ENCODE results near the gene TRAF7. TPM values are rescaled to one million over a fixed set of nuclear protein-coding genes. Genes with fewer than 3 reads are reported as not detected.

TRAF7 gene
- total and polyA plus RNA-seq, 2 of the 8 experiments (the other 6 are each of a cell fraction or from before 2014, with no cell fraction given): 96.8 to 148 TPM

DNA sequence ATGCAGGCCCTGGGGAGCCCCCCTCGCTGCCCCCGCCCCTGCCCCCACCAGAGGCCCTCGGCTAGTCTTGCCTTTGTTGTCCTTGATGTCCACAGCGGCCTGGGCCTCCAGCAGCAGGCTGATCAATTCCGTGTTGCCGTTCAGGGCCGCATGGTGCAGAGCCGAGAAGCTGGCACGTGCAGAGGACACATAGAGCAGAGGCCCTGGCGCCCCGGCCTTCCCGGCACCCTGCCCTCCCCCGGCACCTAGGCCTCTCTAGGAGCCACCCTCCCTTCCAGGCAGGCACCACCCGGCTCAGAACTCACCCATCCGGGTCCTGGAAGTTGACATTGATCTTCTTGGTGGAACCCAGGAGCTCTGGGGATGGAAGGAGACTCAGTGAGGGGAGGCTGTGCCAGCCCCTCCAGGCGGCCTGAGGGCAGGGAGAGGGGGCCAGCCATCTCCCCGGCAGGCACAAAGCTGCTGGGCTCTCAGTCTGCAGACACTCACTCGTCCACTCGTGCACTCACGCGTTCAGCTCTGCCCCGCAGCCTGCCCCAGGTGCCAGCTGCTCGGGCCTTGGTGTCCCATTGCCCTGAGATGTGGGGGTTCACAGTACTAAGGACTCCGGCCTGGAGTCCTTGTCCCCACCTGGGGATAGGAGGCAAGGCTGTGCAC, 34.5 kb downstream of the TRAF7 start:
- DNase-seq (ENCODE audit: low read depth in 1 of 2, low spot score in 2 of 2) (no peak), FAIRE-seq (no peak)
- peaks cover 0 to under 1% (median 0%) of the 10 kb centered on the region in 4 experiments; a peak in 2 of 7 replicates for H3K27me3 ChIP-seq (replicated peaks in 1 of 4; ENCODE audit: control insufficient read depth in 3 of 4, extremely low read depth in 1 of 4, insufficient read depth in 3 of 4, low read length in 3 of 4)
- no peak overlapping the region for H2AFZ ChIP-seq (ENCODE audit: low read length)
- no peak overlapping the region for H3K27ac ChIP-seq (ENCODE audit: low read depth, low read length)
- no peaks in the 10 kb centered on the region for H3K9me3 ChIP-seq (ENCODE audit: insufficient read depth in 2 of 2, low read depth in 1 of 2, low read length in 1 of 2)
- H3K36me3 ChIP-seq (ENCODE audit: control insufficient read depth in 2 of 4, insufficient read depth in 4 of 4, low read length in 3 of 4): no peaks in the 10 kb centered on the region
- 94% methylated on average over 20 of the region's 24 CpGs; no CpG with 5 or more reads in 1 of the 2 experiments for WGBS, 2 experiments (ENCODE audit: extremely low coverage in 1 of 2, insufficient coverage in 1 of 2, insufficient read length in 1 of 2, insufficient replicate concordance in 2 of 2, low coverage in 1 of 2, low lambda C conversion rate in 2 of 2, missing lambda C conversion rate in 1 of 2)
- no peak overlapping the region for H2BK120ac ChIP-seq (replicated peaks; ENCODE audit: low read depth, low read length)
- no peak overlapping the region for H2BK12ac ChIP-seq (ENCODE audit: low read depth, low read length)
- no peak overlapping the region for H2AK5ac ChIP-seq (ENCODE audit: low read depth, low read length)
- ChIA-PET CTCF (ENCODE audit: partially characterized antibody) (interaction anchor here (0.7 to 1.9 kb wide), 3 partner anchors 21 to 49 kb away, joined by 3 to 4 read pairs (median 3); no protein-coding TSS in a partner anchor), POLR2A (ENCODE audit: partially characterized antibody) (interaction anchor here (0.6 to 2.4 kb wide), 8 partner anchors 8 to 197 kb away, joined by 3 to 12 read pairs (median 4); partner anchors contain the start of genes ECI1 and TRAF7)
- H2BK15ac ChIP-seq (ENCODE audit: low read length): no peak overlapping the region
- no peaks in the 10 kb centered on the region; the same call in 1 of the 2 replicates for H3K23me2 ChIP-seq (ENCODE audit: low read depth, low read length)
- no peak overlapping the region for H4K5ac ChIP-seq (ENCODE audit: insufficient read length, low read depth, low read length)
- H3K14ac ChIP-seq (ENCODE audit: insufficient read length): no peak overlapping the region
- H2BK5ac ChIP-seq (ENCODE audit: low read depth, low read length): no peak overlapping the region
- H3K4me2 ChIP-seq (ENCODE audit: insufficient read depth in 1 of 2, low read depth in 2 of 2, low read length in 2 of 2): no peak overlapping the region
- H2BK20ac ChIP-seq (ENCODE audit: low read length): no peak overlapping the region
- no peaks in the 10 kb centered on the region for H3K79me1 ChIP-seq (ENCODE audit: low read depth, low read length)
- H4K20me1 ChIP-seq (replicated peaks in 1 of 2; ENCODE audit: control insufficient read depth in 1 of 2, insufficient read depth in 2 of 2, low read length in 2 of 2): peaks cover 4 to 11% of the 10 kb centered on the region in 2 experiments
- no peak overlapping the region for H3K4me3 ChIP-seq (ENCODE audit: extremely low read depth in 1 of 4, insufficient read depth in 2 of 4, low read depth in 3 of 4, low read length in 4 of 4)
- no peaks in the 10 kb centered on the region for H3K79me2 ChIP-seq (ENCODE audit: control insufficient read depth in 1 of 2, insufficient read depth in 2 of 2, low read length in 2 of 2)
- H3K9ac ChIP-seq (replicated peaks in 1 of 4; ENCODE audit: extremely low read depth in 1 of 4, low read depth in 3 of 4, low read length in 3 of 4): no peak overlapping the region
- H3K23ac ChIP-seq (ENCODE audit: insufficient read length): no peak overlapping the region
- peaks cover 0 to 2% (median under 1%) of the 10 kb centered on the region in 4 experiments; a peak in 3 of 7 replicates for H3K4me1 ChIP-seq (replicated peaks in 1 of 4; ENCODE audit: control insufficient read depth in 3 of 4, insufficient read depth in 4 of 4, low read length in 3 of 4)
- H3K4ac ChIP-seq (replicated peaks; ENCODE audit: insufficient read length, low read depth, low read length): no peak overlapping the region
- no peak overlapping the region for H4K8ac ChIP-seq (ENCODE audit: extremely low read depth, insufficient read depth, low read length)
- no peak overlapping the region for H3K56ac ChIP-seq (replicated peaks; ENCODE audit: insufficient read length, low read depth, low read length)
- no peak overlapping the region for H4K91ac ChIP-seq (replicated peaks; ENCODE audit: insufficient read length, low read length)
- no peak overlapping the region for H3K18ac ChIP-seq (ENCODE audit: extremely low read depth, low read length)
- TF ChIP-seq NRF1 (IDR thresholded peaks at IDR 0.05; ENCODE audit: low read depth, low read length) (no peak), RBBP5 (IDR thresholded peaks at IDR 0.05; ENCODE audit: borderline replicate concordance, low read depth, low read length) (no peak), POU5F1 (IDR thresholded peaks at IDR 0.05; ENCODE audit: low read depth, low read length) (no peak), KDM1A (IDR thresholded peaks at IDR 0.05; ENCODE audit: borderline replicate concordance, low read length) (no peak), NANOG (IDR thresholded peaks at IDR 0.05; ENCODE audit: insufficient read depth, low read depth, low read length, poor library complexity, severe bottlenecking) (no peak), CBX5 (IDR thresholded peaks at IDR 0.05; ENCODE audit: low read depth, low read length) (no peak), BCL11A (IDR thresholded peaks at IDR 0.05; ENCODE audit: low read depth in 2 of 2, low read length in 2 of 2) (no peak), SIN3A (conservative IDR thresholded peaks at IDR 0.05 in 1 of 2, IDR thresholded peaks at IDR 0.05 in 1 of 2; ENCODE audit: low read depth in 1 of 2, low read length in 2 of 2) (no peak), SP4 (IDR thresholded peaks at IDR 0.05; ENCODE audit: low read length) (no peak)
- TF ChIP-seq, protein P1, sequence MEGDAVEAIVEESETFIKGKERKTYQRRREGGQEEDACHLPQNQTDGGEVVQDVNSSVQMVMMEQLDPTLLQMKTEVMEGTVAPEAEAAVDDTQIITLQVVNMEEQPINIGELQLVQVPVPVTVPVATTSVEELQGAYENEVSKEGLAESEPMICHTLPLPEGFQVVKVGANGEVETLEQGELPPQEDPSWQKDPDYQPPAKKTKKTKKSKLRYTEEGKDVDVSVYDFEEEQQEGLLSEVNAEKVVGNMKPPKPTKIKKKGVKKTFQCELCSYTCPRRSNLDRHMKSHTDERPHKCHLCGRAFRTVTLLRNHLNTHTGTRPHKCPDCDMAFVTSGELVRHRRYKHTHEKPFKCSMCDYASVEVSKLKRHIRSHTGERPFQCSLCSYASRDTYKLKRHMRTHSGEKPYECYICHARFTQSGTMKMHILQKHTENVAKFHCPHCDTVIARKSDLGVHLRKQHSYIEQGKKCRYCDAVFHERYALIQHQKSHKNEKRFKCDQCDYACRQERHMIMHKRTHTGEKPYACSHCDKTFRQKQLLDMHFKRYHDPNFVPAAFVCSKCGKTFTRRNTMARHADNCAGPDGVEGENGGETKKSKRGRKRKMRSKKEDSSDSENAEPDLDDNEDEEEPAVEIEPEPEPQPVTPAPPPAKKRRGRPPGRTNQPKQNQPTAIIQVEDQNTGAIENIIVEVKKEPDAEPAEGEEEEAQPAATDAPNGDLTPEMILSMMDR (IDR thresholded peaks at IDR 0.05; ENCODE audit: control extremely low read depth in 1 of 3, insufficient read depth in 1 of 3, low read depth in 1 of 3, low read length in 3 of 3): no peak
